RWPE1 (cell line): ENCODE data around the gene ZNF239.
"Not testable (repeated sequence)": the region's sequence is repeated elsewhere in the genome, so short reads cannot be mapped to it uniquely, and the experiment has no call there.

ENCODE experiments used
- CTCF ChIA-PET: fragments of 350-600 bp; sonication (Branson Sonifier 250); formaldehyde crosslinking; extraction: SDS; loops from one replicate; lab custom pipeline; 2021; lab: Yijun Ruan, JAX
- POLR2A ChIA-PET: fragments of 400-600 bp; formaldehyde crosslinking; extraction: SDS; loops from one replicate; lab custom pipeline; 2020; ENCODE audit warnings: antibody characterized with exemption; ENCODE audit not compliant: low non-redundant PET; lab: Yijun Ruan, JAX
- DNase-seq: peaks from one replicate; pipeline ENCODE4 v3.0.0; 2012; ENCODE audit warnings: low spot score
- H3K27ac ChIP-seq: fragments of 450-650 bp; 2 replicates; pipeline ENCODE4 v1.5.1; 2017
- TF ChIP-seq, protein P1 (sequence below): fragments of 450-650 bp; conservative IDR thresholded peaks from 2 replicates; pipeline ENCODE4 v1.5.1; 2017; ENCODE audit warnings: low read depth, mild to moderate bottlenecking

Gene ZNF239

DNA sequence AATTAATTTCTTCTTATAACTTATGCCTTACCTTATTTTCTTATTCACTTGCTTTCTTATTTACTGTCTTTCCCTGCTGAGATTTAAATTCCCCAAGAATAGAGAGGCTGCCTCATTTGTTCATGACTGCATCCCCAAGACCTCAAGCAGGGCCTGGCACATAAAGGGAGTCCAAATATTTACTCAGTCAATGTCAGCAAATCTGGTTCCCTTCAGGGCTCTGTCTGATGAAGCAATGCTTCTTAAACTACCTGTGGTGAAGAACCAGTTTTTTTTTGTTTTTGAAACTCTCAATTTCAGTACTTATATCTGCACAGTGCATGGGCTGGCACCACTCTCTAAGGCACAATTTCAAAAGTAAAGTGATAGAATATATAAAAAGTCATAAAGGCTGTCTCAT is 4.7 kb downstream of the ZNF239 start:
- DNase-seq: no peak
- TF ChIP-seq, protein P1, sequence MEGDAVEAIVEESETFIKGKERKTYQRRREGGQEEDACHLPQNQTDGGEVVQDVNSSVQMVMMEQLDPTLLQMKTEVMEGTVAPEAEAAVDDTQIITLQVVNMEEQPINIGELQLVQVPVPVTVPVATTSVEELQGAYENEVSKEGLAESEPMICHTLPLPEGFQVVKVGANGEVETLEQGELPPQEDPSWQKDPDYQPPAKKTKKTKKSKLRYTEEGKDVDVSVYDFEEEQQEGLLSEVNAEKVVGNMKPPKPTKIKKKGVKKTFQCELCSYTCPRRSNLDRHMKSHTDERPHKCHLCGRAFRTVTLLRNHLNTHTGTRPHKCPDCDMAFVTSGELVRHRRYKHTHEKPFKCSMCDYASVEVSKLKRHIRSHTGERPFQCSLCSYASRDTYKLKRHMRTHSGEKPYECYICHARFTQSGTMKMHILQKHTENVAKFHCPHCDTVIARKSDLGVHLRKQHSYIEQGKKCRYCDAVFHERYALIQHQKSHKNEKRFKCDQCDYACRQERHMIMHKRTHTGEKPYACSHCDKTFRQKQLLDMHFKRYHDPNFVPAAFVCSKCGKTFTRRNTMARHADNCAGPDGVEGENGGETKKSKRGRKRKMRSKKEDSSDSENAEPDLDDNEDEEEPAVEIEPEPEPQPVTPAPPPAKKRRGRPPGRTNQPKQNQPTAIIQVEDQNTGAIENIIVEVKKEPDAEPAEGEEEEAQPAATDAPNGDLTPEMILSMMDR: no peak
- no peak overlapping the region for H3K27ac ChIP-seq
- ChIA-PET CTCF (no interaction called here), POLR2A (no interaction called here)

GRCh38 chr10:43557214-43557613 is 17.2 kb downstream of the ZNF239 start:
- ChIA-PET CTCF (no interaction called here), POLR2A (no interaction called here)
- TF ChIP-seq, protein P1: no peak
- DNase-seq: no peak
- H3K27ac ChIP-seq: no peak overlapping the region

DNA sequence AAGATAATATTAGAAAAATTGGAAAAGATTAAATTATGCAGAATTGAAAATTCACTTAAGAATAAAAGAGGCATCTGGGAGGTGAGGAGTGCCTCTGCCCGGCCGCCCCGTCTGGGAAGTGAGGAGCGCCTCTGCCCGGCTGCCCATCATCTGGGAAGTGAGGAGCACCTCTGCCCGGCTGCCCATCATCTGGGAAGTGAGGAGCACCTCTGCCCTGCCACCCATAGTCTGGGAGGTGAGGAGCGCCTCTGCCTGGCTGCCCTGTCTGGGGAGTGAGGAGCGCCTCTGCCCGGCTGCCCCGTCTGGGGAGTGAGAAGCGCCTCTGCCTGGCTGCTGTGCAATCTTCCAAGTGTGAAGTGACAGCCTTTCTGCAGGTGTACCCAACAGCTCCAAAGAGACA is 30.7 kb downstream of the ZNF239 start:
- POLR2A ChIA-PET, DNase-seq, H3K27ac ChIP-seq, CTCF ChIA-PET: not testable (repeated sequence)

- DNase-seq: no peak
- ChIA-PET CTCF (interaction anchor here (0.6 to 0.7 kb wide), 2 partner anchors 12 to 25 kb away, joined by 3 to 5 read pairs; no protein-coding TSS in a partner anchor), POLR2A (no interaction called here)
- H3K27ac ChIP-seq: no peak overlapping the region
- TF ChIP-seq, protein P1: no peak
Observed at GRCh38 chr10:43524434-43525247, 49.8 kb downstream of the ZNF239 start.
